ENCODE measurements around the gene CHMP4A.

GRCh38 chr14:24172871-24173281, 40.4 kb downstream of the CHMP4A start:
- TF ChIP-seq CTCF (IDR thresholded peaks at IDR 0.05 in 2 of 3, conservative IDR thresholded peaks at IDR 0.05 in 1 of 3; ENCODE audit: borderline replicate concordance in 1 of 3, insufficient read depth in 1 of 3, low read depth in 2 of 3, low read length in 2 of 3) (no peak), POLR2AphosphoS5 (IDR thresholded peaks at IDR 0.05; ENCODE audit: low read depth, low read length) (no peak), EZH2 (IDR thresholded peaks at IDR 0.05) (no peak), YY1 (IDR thresholded peaks at IDR 0.05; ENCODE audit: extremely low read depth, insufficient replicate concordance, low read depth, low read length) (no peak), SIN3A (IDR thresholded peaks at IDR 0.05; ENCODE audit: low read depth) (no peak), ATF3 (IDR thresholded peaks at IDR 0.05) (no peak), EZH2phosphoT487 (IDR thresholded peaks at IDR 0.05; ENCODE audit: borderline replicate concordance) (no peak), EGR1 (IDR thresholded peaks at IDR 0.05; ENCODE audit: low read depth) (no peak)

Measured in HCT116 (cell line).